ES-I3 (cell line): ENCODE data around the gene FUBP1.
"Not testable (repeated sequence)": the region's sequence is repeated elsewhere in the genome, so short reads cannot be mapped to it uniquely, and the experiment has no call there.

Source experiments
- H3K36me3 ChIP-seq: 2 replicates; pipeline ENCODE4 v1.6.1; 2013; ENCODE audit warnings: mild to moderate bottlenecking, low read length, control low read depth, moderate library complexity; ENCODE audit not compliant: insufficient read depth
- H3K4me1 ChIP-seq: 2 replicates; pipeline ENCODE4 v1.6.1; 2013; ENCODE audit warnings: mild to moderate bottlenecking, control low read depth, low read length; ENCODE audit not compliant: insufficient read depth
- H3K9ac ChIP-seq: 2 replicates; pipeline ENCODE4 v1.6.1; 2013; ENCODE audit warnings: low read depth, mild to moderate bottlenecking, low read length, moderate library complexity
- H3K9me3 ChIP-seq: 2 replicates; pipeline ENCODE4 v1.6.1; 2013; ENCODE audit warnings: mild to moderate bottlenecking, low read length, moderate library complexity; ENCODE audit not compliant: control insufficient read depth, insufficient read depth

FUBP1 gene

GRCh38 chr1:77948841-77949424, 29.9 kb downstream of the FUBP1 start:
- no peak overlapping the region for H3K9ac ChIP-seq
- no peaks in the 10 kb centered on the region for H3K4me1 ChIP-seq
- H3K36me3 ChIP-seq = peaks cover 17% of the 10 kb centered on the region
- no peaks in the 10 kb centered on the region for H3K9me3 ChIP-seq

- peaks cover 10% of the 10 kb centered on the region for H3K36me3 ChIP-seq
- no peaks in the 10 kb centered on the region for H3K9me3 ChIP-seq
- no peak overlapping the region for H3K9ac ChIP-seq
- H3K4me1 ChIP-seq = no peaks in the 10 kb centered on the region
Measured at GRCh38 chr1:77945345-77945744, 33.5 kb downstream of the FUBP1 start.

- Histone ChIP-seq H3K4me1 (no peaks in the 10 kb centered on the region), H3K36me3 (peaks cover 10% of the 10 kb centered on the region), H3K9ac (no peak overlapping the region), H3K9me3 (no peaks in the 10 kb centered on the region)
Measured at GRCh38 chr1:77942400-77943140, 36.3 kb downstream of the FUBP1 start.

- H3K4me1 ChIP-seq = no peaks in the 10 kb centered on the region
- peaks cover 7% of the 10 kb centered on the region; the same call in 1 of the 2 replicates for H3K36me3 ChIP-seq
- no peaks in the 10 kb centered on the region for H3K9me3 ChIP-seq
Measured at GRCh38 chr1:77940921-77941570, 37.8 kb downstream of the FUBP1 start.

GRCh38 chr1:77938651-77939050, 40.2 kb downstream of the FUBP1 start:
- peaks cover 3% of the 10 kb centered on the region; the same call in 1 of the 2 replicates for H3K36me3 ChIP-seq
- H3K9me3 ChIP-seq = no peaks in the 10 kb centered on the region
- H3K4me1 ChIP-seq = no peaks in the 10 kb centered on the region
- no peak overlapping the region for H3K9ac ChIP-seq

More at GRCh38 chr1:77940921-77941570, 37.8 kb downstream of the FUBP1 start:
- no peak overlapping the region for H3K9ac ChIP-seq

GRCh38 chr1:77929806-77930205, 49.1 kb downstream of the FUBP1 start:
- H3K36me3 ChIP-seq = no peaks in the 10 kb centered on the region
- H3K9me3 ChIP-seq = no peaks in the 10 kb centered on the region

GRCh38 chr1:77927414-77927813, 51.5 kb downstream of the FUBP1 start:
- H3K36me3 ChIP-seq = no peaks in the 10 kb centered on the region
- no peak overlapping the region for H3K9ac ChIP-seq
- no peaks in the 10 kb centered on the region for H3K4me1 ChIP-seq
- no peaks in the 10 kb centered on the region for H3K9me3 ChIP-seq

More at GRCh38 chr1:77929806-77930205, 49.1 kb downstream of the FUBP1 start:
- Histone ChIP-seq H3K4me1 (no peaks in the 10 kb centered on the region), H3K9ac (no peak overlapping the region)

- no peak overlapping the region for H3K9ac ChIP-seq
- H3K36me3 ChIP-seq = no peaks in the 10 kb centered on the region
- H3K9me3 ChIP-seq = no peaks in the 10 kb centered on the region
- H3K4me1 ChIP-seq = no peaks in the 10 kb centered on the region
Measured at GRCh38 chr1:77926561-77927357, 52.1 kb downstream of the FUBP1 start.

GRCh38 chr1:77925956-77926355, 52.9 kb downstream of the FUBP1 start:
- Histone ChIP-seq H3K4me1 (no peaks in the 10 kb centered on the region), H3K36me3 (no peaks in the 10 kb centered on the region), H3K9ac (no peak overlapping the region), H3K9me3 (no peaks in the 10 kb centered on the region)

GRCh38 chr1:77925518-77925917, 53.4 kb downstream of the FUBP1 start:
- no peaks in the 10 kb centered on the region for H3K36me3 ChIP-seq

GRCh38 chr1:77918918-77919317, 60.0 kb downstream of the FUBP1 start:
- not testable (repeated sequence) for H3K36me3 ChIP-seq, H3K9me3 ChIP-seq, H3K9ac ChIP-seq, H3K4me1 ChIP-seq

More at GRCh38 chr1:77925518-77925917, 53.4 kb downstream of the FUBP1 start:
- H3K9me3 ChIP-seq = no peaks in the 10 kb centered on the region
- H3K4me1 ChIP-seq = no peaks in the 10 kb centered on the region
- no peak overlapping the region for H3K9ac ChIP-seq

- H3K4me1 ChIP-seq = no peaks in the 10 kb centered on the region
- H3K9me3 ChIP-seq = no peaks in the 10 kb centered on the region
- no peaks in the 10 kb centered on the region for H3K36me3 ChIP-seq
- H3K9ac ChIP-seq = no peak overlapping the region
Measured at GRCh38 chr1:77910116-77910515, 68.8 kb downstream of the FUBP1 start.

GRCh38 chr1:77906624-77907023, 72.2 kb downstream of the FUBP1 start:
- H3K36me3 ChIP-seq = no peaks in the 10 kb centered on the region
- no peaks in the 10 kb centered on the region for H3K9me3 ChIP-seq
- no peaks in the 10 kb centered on the region for H3K4me1 ChIP-seq
- H3K9ac ChIP-seq = no peak overlapping the region

GRCh38 chr1:77906019-77906545, 72.8 kb downstream of the FUBP1 start:
- H3K9me3 ChIP-seq = no peaks in the 10 kb centered on the region
- no peaks in the 10 kb centered on the region for H3K4me1 ChIP-seq
- no peaks in the 10 kb centered on the region for H3K36me3 ChIP-seq
- H3K9ac ChIP-seq = no peak overlapping the region
